A673 (cell line): ENCODE results near the gene PEX14. TPM values are rescaled to one million over a fixed set of nuclear protein-coding genes. Genes with fewer than 3 reads are reported as not detected.

Source experiments
- BruUV-seq: library from RNA; stranded (reverse); fragments of 400-500 nt; replicated peaks from 2 replicates; lab custom pipeline; 2021; lab: Mats Ljungman, UMichigan
- CTCF ChIA-PET: fragments of 300-600 bp; sonication (Branson Sonifier 250); formaldehyde crosslinking; loops from one replicate; lab custom pipeline; 2022; ENCODE audit warnings: antibody characterized with exemption; lab: Charles Lee
- POLR2A ChIA-PET: fragments of 300-600 bp; sonication (Branson Sonifier 250); formaldehyde crosslinking; loops from one replicate; lab custom pipeline; 2022; ENCODE audit warnings: antibody characterized with exemption; ENCODE audit not compliant: low non-redundant PET; lab: Charles Lee
- DNase-seq: peaks from one replicate; pipeline ENCODE4 v3.0.0-alpha.2; 2015; ENCODE audit warnings: low spot score
- H3K27ac ChIP-seq: fragments of 200-600 bp; sonication (generic); 2 replicates; pipeline ENCODE4 v1.5.1; 2016; ENCODE audit warnings: mixed run types, low read depth, mild to moderate bottlenecking, mixed read lengths, antibody characterized with exemption, low read length; ENCODE audit not compliant: poor library complexity, severe bottlenecking
- H3K27me3 ChIP-seq: fragments of 200-600 bp; sonication (generic); replicated peaks from 2 replicates; pipeline ENCODE4 v1.6.1; 2017; ENCODE audit warnings: mixed run types, low read depth, mild to moderate bottlenecking, mixed read lengths, antibody characterized with exemption, low read length; ENCODE audit not compliant: insufficient read depth, poor library complexity
- H3K36me3 ChIP-seq: fragments of 200-600 bp; sonication (generic); 2 replicates; pipeline ENCODE4 v1.6.1; 2016; ENCODE audit warnings: mixed run types, mild to moderate bottlenecking, mixed read lengths, antibody characterized with exemption, low read length; ENCODE audit not compliant: insufficient read depth, poor library complexity, severe bottlenecking
- H3K4me1 ChIP-seq: fragments of 200-600 bp; sonication (generic); 2 replicates; pipeline ENCODE4 v1.6.1; 2017; ENCODE audit warnings: mixed run types, mild to moderate bottlenecking, mixed read lengths, antibody characterized with exemption, low read length; ENCODE audit not compliant: insufficient read depth, poor library complexity, severe bottlenecking
- H3K4me3 ChIP-seq: fragments of 200-600 bp; sonication (generic); 2 replicates; pipeline ENCODE4 v1.5.1; 2016; ENCODE audit warnings: low read depth, mixed run types, mild to moderate bottlenecking, mixed read lengths, low read length; ENCODE audit not compliant: poor library complexity, severe bottlenecking
- H3K9me3 ChIP-seq: fragments of 200-600 bp; sonication (generic); 2 replicates; pipeline ENCODE4 v1.6.1; 2016; ENCODE audit warnings: mixed run types, low read depth, mild to moderate bottlenecking, mixed read lengths, antibody characterized with exemption, low read length; ENCODE audit not compliant: poor library complexity, severe bottlenecking
- EZH2 ChIP-seq: fragments of 200-600 bp; sonication (generic); IDR thresholded peaks from 2 replicates; pipeline ENCODE4 v1.6.1; 2017; ENCODE audit warnings: borderline replicate concordance, low read depth, mild to moderate bottlenecking, mixed read lengths, antibody characterized with exemption, low read length; ENCODE audit not compliant: poor library complexity, severe bottlenecking
- intact Hi-C: fragments of 100-400 bp; cut with micrococcal nuclease; formaldehyde crosslinking; loops from one replicate; pipeline ENCODE4 v1.10.0; 2022; ENCODE audit not compliant: unreplicated experiment
- total RNA-seq: library from RNA; stranded (reverse); gene quantifications from 2 replicates; pipeline ENCODE4 v1.2.3, GENCODE V29; 2021
- TF ChIP-seq, protein P1 (sequence below): fragments of 300-800, 200-600 bp; sonication (generic); conservative IDR thresholded peaks from 2 replicates; pipeline ENCODE4 v1.5.1; 2017; ENCODE audit warnings: low read depth, mild to moderate bottlenecking, antibody characterized with exemption, low read length, moderate library complexity, mixed read lengths

Gene PEX14
- total RNA-seq, 1 experiment from 2014 or later: 26.8 TPM

DNA sequence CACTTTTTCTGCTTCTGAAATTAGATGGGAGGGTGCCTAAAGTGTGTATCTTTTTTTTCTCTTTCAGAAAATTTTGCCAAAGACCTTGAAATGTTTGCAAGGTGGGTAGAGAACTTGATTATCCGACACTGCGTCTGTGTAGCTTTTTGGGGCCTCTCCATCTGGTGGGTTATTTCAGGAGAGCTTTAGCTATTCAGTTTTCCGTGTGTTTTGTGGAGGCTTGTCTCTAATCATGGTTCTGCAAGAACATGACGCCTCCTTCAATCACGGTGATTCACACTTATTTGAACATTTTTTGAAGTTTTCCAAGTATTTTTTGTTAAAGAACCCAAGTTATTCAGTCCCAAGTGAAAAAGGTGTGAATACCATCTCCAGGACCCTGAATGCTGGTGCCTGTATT is 40.2 kb upstream of the PEX14 start:
- TF ChIP-seq, protein P1, sequence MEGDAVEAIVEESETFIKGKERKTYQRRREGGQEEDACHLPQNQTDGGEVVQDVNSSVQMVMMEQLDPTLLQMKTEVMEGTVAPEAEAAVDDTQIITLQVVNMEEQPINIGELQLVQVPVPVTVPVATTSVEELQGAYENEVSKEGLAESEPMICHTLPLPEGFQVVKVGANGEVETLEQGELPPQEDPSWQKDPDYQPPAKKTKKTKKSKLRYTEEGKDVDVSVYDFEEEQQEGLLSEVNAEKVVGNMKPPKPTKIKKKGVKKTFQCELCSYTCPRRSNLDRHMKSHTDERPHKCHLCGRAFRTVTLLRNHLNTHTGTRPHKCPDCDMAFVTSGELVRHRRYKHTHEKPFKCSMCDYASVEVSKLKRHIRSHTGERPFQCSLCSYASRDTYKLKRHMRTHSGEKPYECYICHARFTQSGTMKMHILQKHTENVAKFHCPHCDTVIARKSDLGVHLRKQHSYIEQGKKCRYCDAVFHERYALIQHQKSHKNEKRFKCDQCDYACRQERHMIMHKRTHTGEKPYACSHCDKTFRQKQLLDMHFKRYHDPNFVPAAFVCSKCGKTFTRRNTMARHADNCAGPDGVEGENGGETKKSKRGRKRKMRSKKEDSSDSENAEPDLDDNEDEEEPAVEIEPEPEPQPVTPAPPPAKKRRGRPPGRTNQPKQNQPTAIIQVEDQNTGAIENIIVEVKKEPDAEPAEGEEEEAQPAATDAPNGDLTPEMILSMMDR: no peak
- TF ChIP-seq EZH2: no peak
- ChIA-PET CTCF (no interaction called here), POLR2A (no interaction called here)
- DNase-seq: no peak
- H3K4me3 ChIP-seq: no peak overlapping the region
- peaks cover 5% of the 10 kb centered on the region for H3K4me1 ChIP-seq
- H3K27ac ChIP-seq: no peak overlapping the region
- H3K36me3 ChIP-seq: no peaks in the 10 kb centered on the region
- no TSS peak for BruUV-seq
- no peaks in the 10 kb centered on the region for H3K9me3 ChIP-seq
- no peaks in the 10 kb centered on the region for H3K27me3 ChIP-seq
- intact Hi-C loops: loop anchor here (5.0 kb wide), 1 partner anchor 38 kb away; the partner anchor contains the start of genes DFFA and PEX14

DNA sequence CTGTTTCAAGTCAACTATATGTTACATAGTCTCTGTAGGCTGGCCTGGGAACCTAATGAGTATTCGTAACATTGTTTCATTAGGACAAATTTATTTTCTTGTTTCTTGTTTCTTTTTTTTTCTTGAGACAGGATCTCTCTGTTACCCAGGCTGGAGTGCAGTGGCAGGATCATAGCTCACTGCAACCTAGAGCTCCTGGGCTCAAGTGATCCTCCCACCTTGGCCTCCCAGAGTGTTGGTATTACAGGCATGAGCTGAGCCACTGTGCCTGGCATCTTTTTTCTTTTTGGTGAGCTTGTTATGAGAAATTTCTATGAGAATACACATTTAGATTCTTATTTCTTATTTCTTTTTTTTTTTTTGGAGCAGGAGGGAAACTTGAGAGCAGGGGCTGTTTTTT is 37.7 kb upstream of the PEX14 start:
- no peaks in the 10 kb centered on the region for H3K9me3 ChIP-seq
- no TSS peak for BruUV-seq
- intact Hi-C loops: no loop called here

DNA sequence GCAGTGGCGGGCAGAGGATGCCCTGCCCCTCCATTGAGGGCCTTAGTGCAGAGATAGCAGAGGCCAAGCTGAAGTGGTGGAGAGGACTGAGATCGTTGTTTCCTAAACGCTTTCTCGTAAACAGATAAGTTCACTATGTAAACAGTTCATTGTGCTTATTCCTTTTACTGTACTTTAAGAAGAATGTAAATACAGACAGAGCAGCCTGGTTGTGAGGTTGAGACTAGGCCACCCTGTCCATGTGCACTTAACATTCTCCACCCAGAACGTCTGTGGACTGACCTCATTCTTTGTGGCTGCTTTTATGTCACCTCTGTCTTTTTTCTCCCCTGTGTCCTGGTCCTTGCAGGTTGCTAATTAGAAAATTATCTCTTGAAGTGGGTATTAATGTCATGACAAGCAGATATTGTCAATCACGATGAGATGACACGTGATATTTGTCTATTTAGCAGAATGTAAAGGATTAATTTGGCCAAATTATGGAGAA is 36.0 kb upstream of the PEX14 start:
- Histone ChIP-seq H3K36me3 (no peaks in the 10 kb centered on the region), H3K4me3 (no peak overlapping the region), H3K9me3 (no peaks in the 10 kb centered on the region), H3K4me1 (no peaks in the 10 kb centered on the region), H3K27ac (no peak overlapping the region), H3K27me3 (no peaks in the 10 kb centered on the region)
- DNase-seq: no peak
- TF ChIP-seq EZH2: no peak
- TF ChIP-seq, protein P1: no peak
- CTCF ChIA-PET: no interaction called here
- POLR2A ChIA-PET: no interaction called here
- BruUV-seq: no TSS peak
- intact Hi-C loops: no loop called here

More for the DNA sequence above, 37.7 kb upstream of the PEX14 start:
- no peaks in the 10 kb centered on the region for H3K27me3 ChIP-seq
- H3K27ac ChIP-seq: no peak overlapping the region
- H3K4me1 ChIP-seq: no peaks in the 10 kb centered on the region
- POLR2A ChIA-PET: interaction anchor here (0.6 kb wide), 1 partner anchor 9 kb away, joined by 4 read pairs; no protein-coding TSS in a partner anchor
- no peaks in the 10 kb centered on the region for H3K36me3 ChIP-seq
- no peak for DNase-seq
- CTCF ChIA-PET: no interaction called here
- TF ChIP-seq EZH2: no peak
- TF ChIP-seq, protein P1: no peak
- H3K4me3 ChIP-seq: no peak overlapping the region
